ENCODE results near the gene ACOT7. TPM values are rescaled to one million over a fixed set of nuclear protein-coding genes. Genes with fewer than 3 reads are reported as not detected.

Gene ACOT7
- total and polyA plus RNA-seq, 11 donors = 5.7 to 38.9 (median 12.6) TPM

DNA sequence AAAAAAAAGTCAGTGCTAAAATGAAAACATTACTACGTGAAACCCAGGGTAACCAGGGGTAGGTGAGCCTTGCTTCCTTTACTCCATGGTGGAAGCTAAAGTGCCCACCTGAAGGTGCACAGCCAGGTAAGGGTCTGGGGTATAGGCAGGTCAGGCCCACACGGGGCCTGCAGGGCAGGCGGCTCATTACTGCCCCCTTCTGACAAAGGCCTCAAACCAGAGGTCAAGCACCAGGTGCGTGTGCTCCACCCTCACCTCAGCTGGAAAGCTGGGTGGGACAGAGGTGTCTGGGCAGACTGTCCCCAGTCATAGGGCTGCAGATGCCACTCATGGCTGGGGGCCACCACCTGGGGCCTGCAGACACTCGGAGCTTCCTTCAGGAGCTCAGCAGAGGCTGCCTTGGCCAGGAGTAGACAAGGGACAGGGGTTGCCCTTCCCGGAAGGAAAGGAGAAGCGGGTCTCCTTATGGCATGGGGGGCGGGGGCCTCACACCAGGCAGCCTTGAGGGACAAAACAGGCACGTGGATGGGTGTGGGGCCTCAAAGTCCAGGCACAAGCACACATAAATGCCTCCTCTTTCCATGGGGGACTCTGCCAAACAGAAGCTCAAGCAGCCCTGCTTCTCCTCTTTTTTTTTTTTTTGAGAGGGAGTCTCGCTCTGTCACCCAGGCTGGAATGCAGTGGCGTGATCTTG lies 36.2 kb downstream of the ACOT7 start:
- WGBS, 4 donors = 89 to 91% (median 89%) methylated on average over 11 of the region's 11 CpGs
- DNase-seq (peak in 1 of 5 donors; percentile 23), ATAC-seq (no peak)
- H3K4me1 ChIP-seq = peaks cover 6 to 53% (median 42%) of the 10 kb centered on the region in 12 donors
- H3K27ac ChIP-seq = no peak overlapping the region
- no peaks in the 10 kb centered on the region for H3K9me3 ChIP-seq
- H3K27me3 ChIP-seq = no peaks in the 10 kb centered on the region
- intact Hi-C loops (cut with DNase I) = loop anchor here in 1 of 10 donors (5.0 kb wide), 1 partner anchor 35 kb away; the partner anchor contains the start of gene ACOT7
- H3K4me3 ChIP-seq = no peak overlapping the region
- no peaks in the 10 kb centered on the region for H3K36me3 ChIP-seq
- TF ChIP-seq POLR2A (IDR thresholded peaks at IDR 0.05) (no peak), CTCF (IDR thresholded peaks at IDR 0.05) (peak in 2 of 12 donors; percentile 9 to 10)

DNA sequence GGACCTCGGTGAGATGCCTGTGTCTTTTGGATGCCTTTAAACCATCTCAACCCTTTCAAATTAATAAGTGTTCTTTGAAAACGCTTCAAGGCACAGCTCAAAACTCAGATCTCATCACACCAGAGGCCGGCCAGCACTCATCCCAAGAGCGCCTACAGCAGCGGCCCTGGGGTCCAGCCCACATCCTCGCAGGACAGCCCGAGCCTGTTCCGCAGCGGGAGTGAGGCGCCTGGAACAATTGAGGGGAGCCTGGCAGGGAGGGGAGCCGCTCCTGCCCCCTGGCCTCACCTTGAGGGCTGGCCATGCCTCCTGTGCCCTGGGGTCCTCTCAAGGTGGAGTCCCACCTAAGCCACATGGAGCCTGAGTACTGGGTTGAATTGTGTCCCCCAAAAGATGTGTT lies 37.9 kb downstream of the ACOT7 start:
- ATAC-seq (no peak), DNase-seq (no peak)
- H3K27me3 ChIP-seq = no peaks in the 10 kb centered on the region
- no peaks in the 10 kb centered on the region for H3K36me3 ChIP-seq
- H3K4me3 ChIP-seq = no peak overlapping the region
- TF ChIP-seq CTCF (IDR thresholded peaks at IDR 0.05) = no peak
- TF ChIP-seq POLR2A (IDR thresholded peaks at IDR 0.05) = no peak
- 94 to 96% (median 96%) methylated on average over 11 of the region's 11 CpGs for WGBS, 4 donors
- H3K27ac ChIP-seq = no peak overlapping the region
- H3K4me1 ChIP-seq = peaks cover 6 to 70% (median 49%) of the 10 kb centered on the region in 12 donors
- H3K9me3 ChIP-seq = no peaks in the 10 kb centered on the region
- intact Hi-C loops (cut with DNase I) = loop anchor here in 1 of 10 donors (5.0 kb wide), 1 partner anchor 37 kb away; the partner anchor contains the start of gene ACOT7

GRCh38 chr1:6354659-6355317 lies 38.8 kb downstream of the ACOT7 start:
- no peak for DNase-seq
- ATAC-seq = no peak
- TF ChIP-seq CTCF (IDR thresholded peaks at IDR 0.05) = no peak
- no peak for TF ChIP-seq POLR2A (IDR thresholded peaks at IDR 0.05)
- Histone ChIP-seq H3K27me3 (no peaks in the 10 kb centered on the region), H3K4me3 (no peak overlapping the region), H3K27ac (peak overlapping the region in 5 of 12 donors; percentile 53 to 75 (median 69)), H3K36me3 (no peaks in the 10 kb centered on the region), H3K4me1 (peaks cover 6 to 64% (median 43%) of the 10 kb centered on the region in 12 donors), H3K9me3 (no peaks in the 10 kb centered on the region)
- intact Hi-C loops (cut with DNase I) = loop anchor here in 1 of 10 donors (5.0 kb wide), 1 partner anchor 38 kb away; the partner anchor contains the start of gene ACOT7
- 91 to 94% (median 94%) methylated on average over 12 of the region's 12 CpGs for WGBS, 4 donors
